Measurements from ENCODE around the gene HMBS.

The HMBS gene

DNA sequence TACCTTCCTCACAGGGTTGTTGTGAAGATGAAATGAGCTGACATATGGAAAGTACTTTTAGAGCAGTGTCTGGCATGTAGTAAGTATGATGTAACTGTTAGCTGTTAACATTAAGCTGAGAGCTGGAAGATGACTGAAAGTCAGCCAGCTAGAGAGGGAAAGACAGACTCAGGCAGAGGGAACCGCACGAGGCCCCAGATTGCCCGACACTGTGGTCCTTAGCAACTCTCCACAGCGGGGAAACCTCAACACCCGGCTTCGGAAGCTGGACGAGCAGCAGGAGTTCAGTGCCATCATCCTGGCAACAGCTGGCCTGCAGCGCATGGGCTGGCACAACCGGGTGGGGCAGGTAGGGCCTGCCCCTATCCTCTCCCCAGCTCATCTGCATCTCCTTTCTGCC is 6.5 kb downstream of the HMBS start:
- no peak for DNase-seq

DNA sequence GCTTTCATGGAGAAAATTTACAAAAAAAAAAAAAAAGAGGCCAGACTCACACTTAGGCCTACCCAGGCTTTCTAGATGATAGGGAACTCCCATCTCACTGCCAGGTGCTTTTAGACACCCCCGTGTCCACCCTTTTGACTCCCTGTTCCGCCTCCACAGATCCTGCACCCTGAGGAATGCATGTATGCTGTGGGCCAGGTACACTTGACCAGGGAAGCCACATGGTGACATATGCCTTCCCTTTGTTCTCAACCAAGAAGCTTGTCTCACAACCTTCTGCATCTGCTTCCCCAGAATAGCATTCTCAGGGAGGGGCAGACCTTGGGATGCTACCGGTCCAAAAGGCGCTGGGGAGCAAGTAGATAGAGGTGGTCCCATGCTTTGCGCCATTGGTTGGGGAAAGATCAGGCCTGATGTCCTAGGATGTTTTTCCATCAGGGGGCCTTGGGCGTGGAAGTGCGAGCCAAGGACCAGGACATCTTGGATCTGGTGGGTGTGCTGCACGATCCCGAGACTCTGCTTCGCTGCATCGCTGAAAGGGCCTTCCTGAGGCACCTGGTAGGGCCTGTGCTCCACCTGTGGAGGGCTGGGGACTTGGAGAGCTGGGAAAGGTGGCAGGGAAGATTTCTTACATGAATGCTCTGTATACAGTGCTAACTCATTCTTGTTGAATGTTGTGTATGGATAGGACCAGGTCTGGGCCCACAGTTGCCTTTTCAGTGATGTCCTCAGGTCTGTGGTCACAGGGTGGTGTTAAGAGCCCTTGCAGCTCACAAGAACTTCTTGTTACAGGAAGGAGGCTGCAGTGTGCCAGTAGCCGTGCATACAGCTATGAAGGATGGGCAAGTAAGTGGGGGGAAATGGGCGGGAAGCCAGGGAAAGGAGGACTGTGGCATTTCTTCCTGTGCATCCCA is 7.5 kb downstream of the HMBS start:
- Histone ChIP-seq H3K36me3 (peaks cover 38% of the 10 kb centered on the region), H3K4me3 (ENCODE audit: low read depth, low read length) (peak overlapping the region; percentile 80), H3K4me1 (peaks cover 14% of the 10 kb centered on the region; the same call in 1 of the 2 replicates), H3K27me3 (no peaks in the 10 kb centered on the region), H3K9me3 (no peaks in the 10 kb centered on the region)
- TF ChIP-seq, protein P1, sequence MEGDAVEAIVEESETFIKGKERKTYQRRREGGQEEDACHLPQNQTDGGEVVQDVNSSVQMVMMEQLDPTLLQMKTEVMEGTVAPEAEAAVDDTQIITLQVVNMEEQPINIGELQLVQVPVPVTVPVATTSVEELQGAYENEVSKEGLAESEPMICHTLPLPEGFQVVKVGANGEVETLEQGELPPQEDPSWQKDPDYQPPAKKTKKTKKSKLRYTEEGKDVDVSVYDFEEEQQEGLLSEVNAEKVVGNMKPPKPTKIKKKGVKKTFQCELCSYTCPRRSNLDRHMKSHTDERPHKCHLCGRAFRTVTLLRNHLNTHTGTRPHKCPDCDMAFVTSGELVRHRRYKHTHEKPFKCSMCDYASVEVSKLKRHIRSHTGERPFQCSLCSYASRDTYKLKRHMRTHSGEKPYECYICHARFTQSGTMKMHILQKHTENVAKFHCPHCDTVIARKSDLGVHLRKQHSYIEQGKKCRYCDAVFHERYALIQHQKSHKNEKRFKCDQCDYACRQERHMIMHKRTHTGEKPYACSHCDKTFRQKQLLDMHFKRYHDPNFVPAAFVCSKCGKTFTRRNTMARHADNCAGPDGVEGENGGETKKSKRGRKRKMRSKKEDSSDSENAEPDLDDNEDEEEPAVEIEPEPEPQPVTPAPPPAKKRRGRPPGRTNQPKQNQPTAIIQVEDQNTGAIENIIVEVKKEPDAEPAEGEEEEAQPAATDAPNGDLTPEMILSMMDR (IDR thresholded peaks at IDR 0.05; ENCODE audit: low read depth, low read length), result no peak
- DNase-seq, result no peak

More for the DNA sequence above, 6.5 kb downstream of the HMBS start:
- Histone ChIP-seq H3K27me3 (no peaks in the 10 kb centered on the region), H3K9me3 (no peaks in the 10 kb centered on the region), H3K4me3 (ENCODE audit: low read depth, low read length) (no peak overlapping the region), H3K4me1 (peaks cover 14% of the 10 kb centered on the region; the same call in 1 of the 2 replicates), H3K36me3 (peaks cover 31% of the 10 kb centered on the region)
- TF ChIP-seq, protein P1 (IDR thresholded peaks at IDR 0.05; ENCODE audit: low read depth, low read length), result no peak

DNA sequence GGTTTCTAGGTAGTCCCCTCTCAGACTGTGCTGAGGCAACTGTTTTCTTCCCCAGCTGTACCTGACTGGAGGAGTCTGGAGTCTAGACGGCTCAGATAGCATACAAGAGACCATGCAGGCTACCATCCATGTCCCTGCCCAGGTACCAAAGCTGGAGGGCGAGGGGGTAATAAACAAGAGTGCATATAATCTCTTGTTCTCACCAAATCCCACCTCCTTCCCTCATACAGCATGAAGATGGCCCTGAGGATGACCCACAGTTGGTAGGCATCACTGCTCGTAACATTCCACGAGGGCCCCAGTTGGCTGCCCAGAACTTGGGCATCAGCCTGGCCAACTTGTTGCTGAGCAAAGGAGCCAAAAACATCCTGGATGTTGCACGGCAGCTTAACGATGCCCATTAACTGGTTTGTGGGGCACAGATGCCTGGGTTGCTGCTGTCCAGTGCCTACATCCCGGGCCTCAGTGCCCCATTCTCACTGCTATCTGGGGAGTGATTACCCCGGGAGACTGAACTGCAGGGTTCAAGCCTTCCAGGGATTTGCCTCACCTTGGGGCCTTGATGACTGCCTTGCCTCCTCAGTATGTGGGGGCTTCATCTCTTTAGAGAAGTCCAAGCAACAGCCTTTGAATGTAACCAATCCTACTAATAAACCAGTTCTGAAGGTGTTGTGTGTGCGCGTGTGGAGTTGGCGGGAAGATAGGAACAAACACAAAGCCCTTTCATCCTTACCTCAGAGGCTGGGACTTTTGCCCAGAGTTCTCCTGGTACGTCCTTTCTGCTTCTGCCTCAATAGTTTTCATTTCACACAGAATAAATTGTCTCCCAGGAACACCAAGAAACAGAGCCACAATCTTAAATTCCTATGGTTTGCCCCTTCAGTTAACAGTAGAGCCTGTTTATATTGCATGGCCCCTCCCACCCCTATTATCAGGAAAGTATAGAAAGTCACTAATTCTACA is 8.5 kb downstream of the HMBS start:
- Histone ChIP-seq H3K36me3 (peaks cover 47% of the 10 kb centered on the region), H3K4me3 (ENCODE audit: low read depth, low read length) (peak overlapping the region; percentile 80)

DNA sequence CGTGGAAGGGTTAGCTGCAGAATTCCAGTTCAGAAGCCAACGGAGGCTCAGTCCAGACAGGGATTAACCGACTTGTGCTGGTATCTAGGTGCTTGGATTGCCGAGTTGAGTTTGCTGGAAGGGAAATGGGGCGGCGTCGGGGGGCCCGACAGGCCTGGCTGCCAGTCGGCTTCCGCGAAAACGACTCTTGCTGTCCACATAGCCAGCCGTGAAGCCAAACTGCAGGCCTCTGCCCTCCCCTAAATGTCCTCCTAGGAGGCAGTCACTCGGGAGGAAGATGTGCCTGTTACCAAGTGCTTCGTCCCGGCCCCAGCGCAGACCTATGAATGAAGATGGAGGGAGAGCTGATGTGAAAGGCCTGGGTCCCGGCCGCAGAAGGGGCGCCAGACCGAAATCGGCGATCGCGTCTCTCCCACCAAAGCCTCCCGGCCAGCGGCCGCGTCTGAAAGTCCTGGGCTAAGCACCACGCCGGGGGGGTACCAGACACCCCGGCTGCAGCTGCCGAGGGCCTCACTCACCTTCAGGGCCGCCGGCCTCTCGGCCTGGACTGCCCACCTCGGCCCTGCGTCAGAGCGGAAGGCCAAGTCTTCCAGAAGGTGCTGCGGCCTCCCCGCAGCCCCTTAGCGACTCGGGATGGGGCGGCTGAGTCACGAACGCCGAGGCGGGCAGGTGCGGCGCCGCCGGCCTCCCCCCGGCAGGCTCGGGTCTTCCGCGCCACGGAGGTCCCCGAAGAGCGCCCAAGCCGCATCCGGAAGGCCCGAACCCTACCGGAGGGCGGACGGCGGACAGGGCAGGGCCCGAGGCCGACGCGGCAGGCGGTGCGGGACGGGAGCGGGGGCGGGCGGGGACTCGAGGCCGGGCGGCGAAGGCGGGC is 9.5 kb downstream of the HMBS start:
- TF ChIP-seq, protein P1 (IDR thresholded peaks at IDR 0.05; ENCODE audit: low read depth, low read length), result no peak
- H3K36me3 ChIP-seq, result peaks cover 49% of the 10 kb centered on the region
- H3K4me3 ChIP-seq (ENCODE audit: low read depth, low read length), result peak overlapping the region; percentile 80
- H3K4me1 ChIP-seq, result peaks cover 11% of the 10 kb centered on the region; the same call in 1 of the 2 replicates
- H3K9me3 ChIP-seq, result no peaks in the 10 kb centered on the region
- no peaks in the 10 kb centered on the region for H3K27me3 ChIP-seq
- peak; percentile 26 for DNase-seq

More for the DNA sequence above, 8.5 kb downstream of the HMBS start:
- no peak for DNase-seq
- Histone ChIP-seq H3K27me3 (no peaks in the 10 kb centered on the region), H3K4me1 (peaks cover 11% of the 10 kb centered on the region; the same call in 1 of the 2 replicates), H3K9me3 (no peaks in the 10 kb centered on the region)
- TF ChIP-seq, protein P1 (IDR thresholded peaks at IDR 0.05; ENCODE audit: low read depth, low read length), result no peak

DNA sequence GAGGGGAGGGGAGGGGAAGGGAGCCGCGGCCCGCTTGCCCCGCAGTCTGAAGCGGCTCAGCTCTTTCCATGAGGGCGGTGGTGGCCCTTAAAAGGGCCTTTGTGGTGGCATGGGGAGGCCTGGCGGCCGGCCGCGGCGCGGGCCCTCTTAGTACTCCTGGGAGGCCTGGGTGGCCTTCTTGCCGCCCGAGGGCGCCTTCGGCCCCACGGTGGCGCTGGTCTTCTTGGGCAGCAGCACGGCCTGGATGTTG is 10.1 kb downstream of the HMBS start:
- Histone ChIP-seq H3K27me3 (no peaks in the 10 kb centered on the region), H3K36me3 (peaks cover 49% of the 10 kb centered on the region), H3K4me1 (peaks cover 7% of the 10 kb centered on the region; the same call in 1 of the 2 replicates), H3K9me3 (no peaks in the 10 kb centered on the region), H3K4me3 (ENCODE audit: low read depth, low read length) (peak overlapping the region; percentile 80)
- TF ChIP-seq, protein P1 (IDR thresholded peaks at IDR 0.05; ENCODE audit: low read depth, low read length), result peak; percentile 68
- peak; percentile 87 for DNase-seq
